ENCODE data around the gene ARAP1. TPM values are rescaled to one million over a fixed set of nuclear protein-coding genes. Genes with fewer than 3 reads are reported as not detected.
A peak's percentile ranks its signal among the peaks of the same experiment; 100 is the strongest.

The ARAP1 gene
- total RNA-seq, 1 donor from 2014 or later, result 49.5 TPM

- DNase-seq (ENCODE audit: low read depth), result no peak
- no peak for TF ChIP-seq CTCF (IDR thresholded peaks at IDR 0.05; ENCODE audit: insufficient read depth, low read length, severe bottlenecking)
- no peak for FAIRE-seq
- peaks cover 5% of the 10 kb centered on the region for H3K27me3 ChIP-seq (ENCODE audit: control insufficient read depth, insufficient read depth, low read length)
- H3K4me3 ChIP-seq (ENCODE audit: low read depth, low read length), result no peak overlapping the region
- H3K36me3 ChIP-seq (ENCODE audit: control insufficient read depth, insufficient read depth, low read length), result no peaks in the 10 kb centered on the region
Measured at GRCh38 chr11:72646024-72646423, 106.2 kb downstream of the ARAP1 start.

DNA sequence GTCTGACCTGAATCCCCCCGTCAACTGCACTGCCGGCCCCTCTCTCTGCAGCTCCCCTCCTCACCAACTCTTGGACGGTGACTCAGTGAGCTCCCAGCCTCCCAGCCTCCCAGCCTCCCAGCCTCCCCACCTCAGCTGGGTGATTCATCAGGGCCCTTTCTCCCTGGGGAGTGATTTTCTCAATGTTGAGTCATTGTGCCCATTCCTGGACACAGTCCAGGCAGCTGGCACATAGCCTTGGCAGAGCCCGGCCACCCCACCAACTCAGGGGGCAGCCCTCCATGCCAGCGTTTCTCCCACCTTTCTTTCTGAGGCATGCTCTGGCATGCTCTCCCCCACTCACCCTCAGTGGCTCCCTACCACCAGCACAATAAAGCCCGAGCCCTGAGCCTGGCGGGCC, 108.7 kb downstream of the ARAP1 start:
- Histone ChIP-seq H3K27me3 (ENCODE audit: control insufficient read depth, insufficient read depth, low read length) (peaks cover 18% of the 10 kb centered on the region), H3K4me3 (ENCODE audit: low read depth, low read length) (no peak overlapping the region), H3K36me3 (ENCODE audit: control insufficient read depth, insufficient read depth, low read length) (no peaks in the 10 kb centered on the region)
- FAIRE-seq (no peak), DNase-seq (ENCODE audit: low read depth) (peak; percentile 71)
- no peak for TF ChIP-seq CTCF (IDR thresholded peaks at IDR 0.05; ENCODE audit: insufficient read depth, low read length, severe bottlenecking)

GRCh38 chr11:72642884-72643522, 109.2 kb downstream of the ARAP1 start:
- H3K27me3 ChIP-seq (ENCODE audit: control insufficient read depth, insufficient read depth, low read length), result peaks cover 18% of the 10 kb centered on the region
- no peak for FAIRE-seq
- peak overlapping the region; percentile 46 for H3K4me3 ChIP-seq (ENCODE audit: low read depth, low read length)
- DNase-seq (ENCODE audit: low read depth), result peak; percentile 51
- TF ChIP-seq CTCF (IDR thresholded peaks at IDR 0.05; ENCODE audit: insufficient read depth, low read length, severe bottlenecking), result peak; percentile 96
- H3K36me3 ChIP-seq (ENCODE audit: control insufficient read depth, insufficient read depth, low read length), result no peaks in the 10 kb centered on the region

DNA sequence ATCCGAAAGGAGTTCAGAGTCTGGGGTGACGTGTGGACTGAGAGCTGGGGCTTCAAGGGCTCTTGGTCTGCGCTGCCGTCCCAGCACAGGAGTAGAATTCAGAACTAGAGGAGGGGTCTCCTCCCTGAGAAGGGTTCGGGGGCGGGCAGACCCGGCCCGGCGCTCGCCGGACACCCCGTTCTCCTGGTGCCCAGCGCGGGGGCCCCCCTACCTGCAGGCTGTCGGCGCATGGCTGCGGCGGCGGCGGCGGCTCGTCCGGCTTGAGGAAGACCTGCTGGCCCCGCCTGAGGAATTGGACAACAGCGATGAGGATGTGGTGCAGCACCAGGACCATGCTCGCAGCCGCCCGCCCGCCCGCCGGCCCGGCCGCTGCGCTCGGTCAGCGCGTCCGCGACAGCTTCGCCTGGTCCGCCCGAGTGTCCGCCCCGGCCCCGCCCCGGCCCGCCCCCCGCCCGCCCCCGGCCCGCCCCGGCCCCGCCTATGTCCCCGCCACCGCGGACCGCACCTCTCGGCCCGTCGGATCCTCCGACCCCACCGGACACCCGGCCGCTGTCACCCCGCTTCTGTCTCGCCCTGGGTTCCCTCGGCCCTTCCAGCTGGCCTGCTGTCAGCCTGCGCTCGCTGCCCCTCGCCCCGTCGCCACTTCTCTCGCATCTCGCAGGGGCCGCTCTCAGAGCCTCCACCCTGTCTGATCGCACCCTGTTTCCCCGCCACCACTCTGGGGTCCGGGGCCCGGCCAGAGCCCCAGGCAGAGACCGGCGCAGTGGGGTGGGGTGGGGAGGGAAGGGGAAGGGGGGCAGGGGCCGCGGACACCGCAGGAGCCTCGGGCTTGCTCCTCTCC, 109.9 kb downstream of the ARAP1 start:
- FAIRE-seq (no peak), DNase-seq (ENCODE audit: low read depth) (no peak)
- peak overlapping the region; percentile 46 for H3K4me3 ChIP-seq (ENCODE audit: low read depth, low read length)
- H3K27me3 ChIP-seq (ENCODE audit: control insufficient read depth, insufficient read depth, low read length), result peaks cover 18% of the 10 kb centered on the region
- TF ChIP-seq CTCF (IDR thresholded peaks at IDR 0.05; ENCODE audit: insufficient read depth, low read length, severe bottlenecking), result no peak
- no peaks in the 10 kb centered on the region for H3K36me3 ChIP-seq (ENCODE audit: control insufficient read depth, insufficient read depth, low read length)

DNA sequence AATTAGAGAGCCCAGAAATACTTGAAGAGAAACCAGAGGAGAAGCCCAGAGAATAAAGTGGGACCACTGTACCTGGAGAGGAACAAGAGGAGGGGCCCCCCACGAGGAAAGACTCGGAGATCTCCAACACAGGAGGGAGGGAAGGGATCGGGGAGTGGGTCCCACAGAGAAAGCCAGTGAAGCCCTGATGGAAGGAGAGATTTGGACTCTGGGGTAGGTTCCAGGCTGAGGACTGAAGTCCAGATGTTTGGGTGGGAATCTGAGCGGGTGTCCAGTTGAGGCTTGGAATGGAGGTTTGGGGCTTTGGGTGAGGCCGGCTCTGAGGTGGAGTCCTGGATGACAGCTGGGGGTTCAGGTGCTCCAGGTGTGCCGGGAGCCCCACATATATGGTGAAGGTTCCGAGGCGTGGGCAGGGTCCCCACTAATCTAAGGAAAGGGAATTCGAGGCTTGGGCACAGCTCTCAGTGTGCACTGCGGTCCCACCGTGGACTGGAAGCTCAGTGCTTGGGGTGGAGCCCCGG, 110.6 kb downstream of the ARAP1 start:
- TF ChIP-seq CTCF (IDR thresholded peaks at IDR 0.05; ENCODE audit: insufficient read depth, low read length, severe bottlenecking), result no peak
- FAIRE-seq, result no peak
- DNase-seq (ENCODE audit: low read depth), result no peak
- Histone ChIP-seq H3K27me3 (ENCODE audit: control insufficient read depth, insufficient read depth, low read length) (peaks cover 18% of the 10 kb centered on the region), H3K36me3 (ENCODE audit: control insufficient read depth, insufficient read depth, low read length) (no peaks in the 10 kb centered on the region), H3K4me3 (ENCODE audit: low read depth, low read length) (no peak overlapping the region)

All from bronchial epithelial cell (primary cell).